Measurements from ENCODE around the gene ANXA2R.

GRCh38 chr5:43046474-43046873, 6.4 kb upstream of the ANXA2R start:
- TF ChIP-seq CTCF (IDR thresholded peaks at IDR 0.05 in 8 of 11, conservative IDR thresholded peaks at IDR 0.05 in 3 of 11) (no peak), POLR2AphosphoS5 (IDR thresholded peaks at IDR 0.05) (no peak), POLR2A (IDR thresholded peaks at IDR 0.05) (no peak)

All from spleen (tissue), 7 donors.